ENCODE measurements around the gene AGAP1. TPM values are rescaled to one million over a fixed set of nuclear protein-coding genes. Genes with fewer than 3 reads are reported as not detected.

AGAP1 gene
- total and polyA plus RNA-seq, 4 donors, result 2.0 to 8.5 (median 5.4) TPM

DNA sequence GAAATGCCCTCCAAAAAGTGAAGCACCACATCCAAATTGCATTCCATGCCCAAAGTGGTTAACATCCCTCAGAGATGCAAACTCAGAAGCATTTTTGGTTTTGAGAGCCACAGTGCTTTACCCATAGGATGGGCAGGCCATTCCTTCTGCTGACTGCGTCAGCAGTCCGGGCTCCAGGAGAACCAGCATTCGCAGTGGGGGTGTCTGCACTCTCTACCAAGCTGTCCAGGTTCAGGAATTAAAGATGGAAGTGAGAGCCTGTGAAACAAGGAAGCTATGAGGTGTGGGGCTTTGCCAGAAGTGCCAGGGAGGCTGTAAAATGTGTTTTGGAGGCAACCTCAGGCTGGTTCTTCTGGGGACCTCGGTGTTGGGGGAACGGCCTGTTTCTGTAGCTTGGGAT, 205.7 kb downstream of the AGAP1 start:
- Histone ChIP-seq H3K27me3 (ENCODE audit: control insufficient read depth in 4 of 4, insufficient read depth in 4 of 4, low read length in 3 of 4) (no peaks in the 10 kb centered on the region), H3K9ac (ENCODE audit: low read depth in 1 of 2, low read length in 2 of 2) (no peak overlapping the region), H3K4me1 (ENCODE audit: control insufficient read depth in 4 of 4, insufficient read depth in 4 of 4, low read length in 3 of 4) (peaks cover 0 to 3% (median 0%) of the 10 kb centered on the region in 4 donors), H3K36me3 (ENCODE audit: control insufficient read depth in 4 of 4, insufficient read depth in 3 of 4, low read depth in 1 of 4, low read length in 3 of 4) (no peaks in the 10 kb centered on the region), H3K4me3 (ENCODE audit: low read depth in 1 of 3, low read length in 3 of 3) (no peak overlapping the region), H3K27ac (ENCODE audit: low read depth in 1 of 2, low read length in 2 of 2) (no peak overlapping the region), H3K9me3 (ENCODE audit: control insufficient read depth in 4 of 4, low read length in 3 of 4) (no peaks in the 10 kb centered on the region)
- WGBS, result 92% methylated on average over 5 of the region's 5 CpGs
- no peak for DNase-seq (ENCODE audit: low spot score)
- TF ChIP-seq, protein P1, sequence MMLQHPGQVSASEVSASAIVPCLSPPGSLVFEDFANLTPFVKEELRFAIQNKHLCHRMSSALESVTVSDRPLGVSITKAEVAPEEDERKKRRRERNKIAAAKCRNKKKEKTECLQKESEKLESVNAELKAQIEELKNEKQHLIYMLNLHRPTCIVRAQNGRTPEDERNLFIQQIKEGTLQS (IDR thresholded peaks at IDR 0.05), result no peak
- TF ChIP-seq FOXA1 (IDR thresholded peaks at IDR 0.05) (no peak), RAD21 (IDR thresholded peaks at IDR 0.05) (no peak), EGR1 (IDR thresholded peaks at IDR 0.05; ENCODE audit: low read depth in 2 of 2) (no peak)
- TF ChIP-seq, protein P2, sequence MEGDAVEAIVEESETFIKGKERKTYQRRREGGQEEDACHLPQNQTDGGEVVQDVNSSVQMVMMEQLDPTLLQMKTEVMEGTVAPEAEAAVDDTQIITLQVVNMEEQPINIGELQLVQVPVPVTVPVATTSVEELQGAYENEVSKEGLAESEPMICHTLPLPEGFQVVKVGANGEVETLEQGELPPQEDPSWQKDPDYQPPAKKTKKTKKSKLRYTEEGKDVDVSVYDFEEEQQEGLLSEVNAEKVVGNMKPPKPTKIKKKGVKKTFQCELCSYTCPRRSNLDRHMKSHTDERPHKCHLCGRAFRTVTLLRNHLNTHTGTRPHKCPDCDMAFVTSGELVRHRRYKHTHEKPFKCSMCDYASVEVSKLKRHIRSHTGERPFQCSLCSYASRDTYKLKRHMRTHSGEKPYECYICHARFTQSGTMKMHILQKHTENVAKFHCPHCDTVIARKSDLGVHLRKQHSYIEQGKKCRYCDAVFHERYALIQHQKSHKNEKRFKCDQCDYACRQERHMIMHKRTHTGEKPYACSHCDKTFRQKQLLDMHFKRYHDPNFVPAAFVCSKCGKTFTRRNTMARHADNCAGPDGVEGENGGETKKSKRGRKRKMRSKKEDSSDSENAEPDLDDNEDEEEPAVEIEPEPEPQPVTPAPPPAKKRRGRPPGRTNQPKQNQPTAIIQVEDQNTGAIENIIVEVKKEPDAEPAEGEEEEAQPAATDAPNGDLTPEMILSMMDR (IDR thresholded peaks at IDR 0.05; ENCODE audit: low read depth, low read length, missing input control), result no peak

DNA sequence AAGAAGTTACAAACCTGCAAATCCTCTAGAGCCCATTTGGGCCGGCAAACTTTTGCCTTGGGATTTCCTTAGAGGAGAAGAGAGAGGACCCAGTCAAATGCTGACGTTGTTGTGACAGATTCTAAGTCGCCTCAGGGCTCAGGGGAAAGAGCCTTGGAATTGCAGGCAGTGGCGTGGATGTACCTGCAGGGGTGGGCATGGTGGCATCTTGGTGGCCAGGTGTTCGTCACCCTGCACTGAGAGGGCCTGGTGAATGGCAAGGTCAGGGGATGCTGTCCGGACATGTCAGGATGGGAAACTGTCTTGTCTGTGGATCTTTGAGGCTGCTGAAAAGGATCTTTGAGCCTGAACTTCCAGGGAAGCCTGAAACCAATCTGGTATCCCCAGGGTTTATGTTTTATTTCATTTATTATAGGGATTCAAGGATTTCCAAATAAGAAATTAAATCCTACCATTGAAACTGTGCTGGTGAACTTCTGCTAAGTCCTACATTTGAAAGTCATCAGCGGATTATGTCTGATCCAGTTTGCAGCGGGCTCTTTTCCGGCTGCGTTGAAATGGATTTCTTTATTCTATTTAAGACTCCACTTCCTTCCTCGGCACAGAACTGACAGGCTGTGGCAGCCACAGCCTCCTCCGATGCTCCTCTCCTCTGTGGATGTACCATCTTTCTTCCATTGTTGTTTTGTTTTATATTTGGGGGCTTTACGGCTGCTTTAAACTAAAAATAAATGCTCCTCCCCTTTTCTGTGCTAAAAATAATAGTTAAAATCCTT, 207.6 kb downstream of the AGAP1 start:
- WGBS, result 76% methylated on average over 13 of the region's 13 CpGs
- no peak for TF ChIP-seq SP1 (IDR thresholded peaks at IDR 0.05)
- no peak for TF ChIP-seq EGR1 (IDR thresholded peaks at IDR 0.05; ENCODE audit: low read depth in 2 of 2)
- TF ChIP-seq, protein P1 (IDR thresholded peaks at IDR 0.05), result no peak
- TF ChIP-seq, protein P3, sequence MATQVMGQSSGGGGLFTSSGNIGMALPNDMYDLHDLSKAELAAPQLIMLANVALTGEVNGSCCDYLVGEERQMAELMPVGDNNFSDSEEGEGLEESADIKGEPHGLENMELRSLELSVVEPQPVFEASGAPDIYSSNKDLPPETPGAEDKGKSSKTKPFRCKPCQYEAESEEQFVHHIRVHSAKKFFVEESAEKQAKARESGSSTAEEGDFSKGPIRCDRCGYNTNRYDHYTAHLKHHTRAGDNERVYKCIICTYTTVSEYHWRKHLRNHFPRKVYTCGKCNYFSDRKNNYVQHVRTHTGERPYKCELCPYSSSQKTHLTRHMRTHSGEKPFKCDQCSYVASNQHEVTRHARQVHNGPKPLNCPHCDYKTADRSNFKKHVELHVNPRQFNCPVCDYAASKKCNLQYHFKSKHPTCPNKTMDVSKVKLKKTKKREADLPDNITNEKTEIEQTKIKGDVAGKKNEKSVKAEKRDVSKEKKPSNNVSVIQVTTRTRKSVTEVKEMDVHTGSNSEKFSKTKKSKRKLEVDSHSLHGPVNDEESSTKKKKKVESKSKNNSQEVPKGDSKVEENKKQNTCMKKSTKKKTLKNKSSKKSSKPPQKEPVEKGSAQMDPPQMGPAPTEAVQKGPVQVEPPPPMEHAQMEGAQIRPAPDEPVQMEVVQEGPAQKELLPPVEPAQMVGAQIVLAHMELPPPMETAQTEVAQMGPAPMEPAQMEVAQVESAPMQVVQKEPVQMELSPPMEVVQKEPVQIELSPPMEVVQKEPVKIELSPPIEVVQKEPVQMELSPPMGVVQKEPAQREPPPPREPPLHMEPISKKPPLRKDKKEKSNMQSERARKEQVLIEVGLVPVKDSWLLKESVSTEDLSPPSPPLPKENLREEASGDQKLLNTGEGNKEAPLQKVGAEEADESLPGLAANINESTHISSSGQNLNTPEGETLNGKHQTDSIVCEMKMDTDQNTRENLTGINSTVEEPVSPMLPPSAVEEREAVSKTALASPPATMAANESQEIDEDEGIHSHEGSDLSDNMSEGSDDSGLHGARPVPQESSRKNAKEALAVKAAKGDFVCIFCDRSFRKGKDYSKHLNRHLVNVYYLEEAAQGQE (IDR thresholded peaks at IDR 0.05), result no peak
- TF ChIP-seq, protein P4, sequence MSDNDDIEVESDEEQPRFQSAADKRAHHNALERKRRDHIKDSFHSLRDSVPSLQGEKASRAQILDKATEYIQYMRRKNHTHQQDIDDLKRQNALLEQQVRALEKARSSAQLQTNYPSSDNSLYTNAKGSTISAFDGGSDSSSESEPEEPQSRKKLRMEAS (IDR thresholded peaks at IDR 0.05), result no peak
- no peak for TF ChIP-seq YY1 (IDR thresholded peaks at IDR 0.05)
- no peak for TF ChIP-seq FOXA2 (IDR thresholded peaks at IDR 0.05)

More for the DNA sequence above, 207.6 kb downstream of the AGAP1 start:
- no peak overlapping the region for H3K9ac ChIP-seq (ENCODE audit: low read depth in 1 of 2, low read length in 2 of 2)
- no peaks in the 10 kb centered on the region for H3K27me3 ChIP-seq (ENCODE audit: control insufficient read depth in 4 of 4, insufficient read depth in 4 of 4, low read length in 3 of 4)
- peaks cover 0 to 3% (median 0%) of the 10 kb centered on the region in 4 donors for H3K4me1 ChIP-seq (ENCODE audit: control insufficient read depth in 4 of 4, insufficient read depth in 4 of 4, low read length in 3 of 4)
- H3K4me3 ChIP-seq (ENCODE audit: low read depth in 1 of 3, low read length in 3 of 3), result no peak overlapping the region
- no peak overlapping the region for H3K27ac ChIP-seq (ENCODE audit: low read depth in 1 of 2, low read length in 2 of 2)
- no peaks in the 10 kb centered on the region for H3K36me3 ChIP-seq (ENCODE audit: control insufficient read depth in 4 of 4, insufficient read depth in 3 of 4, low read depth in 1 of 4, low read length in 3 of 4)
- no peak for DNase-seq (ENCODE audit: low spot score)
- H3K9me3 ChIP-seq (ENCODE audit: control insufficient read depth in 4 of 4, low read length in 3 of 4), result no peaks in the 10 kb centered on the region

Measured in liver (tissue), 9 donors.